ENCODE measurements around the gene TFAP2C. TPM values are rescaled to one million over a fixed set of nuclear protein-coding genes. Genes with fewer than 3 reads are reported as not detected.
"Not testable (repeated sequence)": the region's sequence is repeated elsewhere in the genome, so short reads cannot be mapped to it uniquely, and the experiment has no call there.

TFAP2C gene
- total and polyA plus RNA-seq, 4 donors = under 0.01 TPM; not detected in 3

DNA sequence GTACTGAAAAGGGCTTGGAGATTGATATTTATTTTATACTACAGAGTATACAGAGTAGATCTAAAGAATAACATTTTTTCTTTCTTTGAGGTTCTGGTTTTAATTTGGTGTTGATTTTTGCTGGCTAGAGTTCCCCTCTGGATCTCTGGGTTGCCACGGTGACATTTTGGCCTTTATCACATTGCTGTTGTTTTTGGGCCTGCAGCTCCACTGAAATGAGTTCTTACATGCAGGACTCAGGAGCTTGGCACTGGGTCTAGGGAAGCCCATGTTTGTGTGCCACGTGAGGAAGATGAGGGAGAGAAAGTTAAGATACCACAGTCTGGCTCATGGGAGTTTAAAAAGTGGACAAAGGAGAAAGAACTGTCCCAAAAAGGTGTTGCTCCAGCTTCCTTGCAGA, 7.4 kb upstream of the TFAP2C start:
- DNase-seq (ENCODE audit: low spot score) = no peak
- H3K4me3 ChIP-seq (ENCODE audit: low read depth in 1 of 3, low read length in 3 of 3) = no peak overlapping the region
- TF ChIP-seq, protein P1, sequence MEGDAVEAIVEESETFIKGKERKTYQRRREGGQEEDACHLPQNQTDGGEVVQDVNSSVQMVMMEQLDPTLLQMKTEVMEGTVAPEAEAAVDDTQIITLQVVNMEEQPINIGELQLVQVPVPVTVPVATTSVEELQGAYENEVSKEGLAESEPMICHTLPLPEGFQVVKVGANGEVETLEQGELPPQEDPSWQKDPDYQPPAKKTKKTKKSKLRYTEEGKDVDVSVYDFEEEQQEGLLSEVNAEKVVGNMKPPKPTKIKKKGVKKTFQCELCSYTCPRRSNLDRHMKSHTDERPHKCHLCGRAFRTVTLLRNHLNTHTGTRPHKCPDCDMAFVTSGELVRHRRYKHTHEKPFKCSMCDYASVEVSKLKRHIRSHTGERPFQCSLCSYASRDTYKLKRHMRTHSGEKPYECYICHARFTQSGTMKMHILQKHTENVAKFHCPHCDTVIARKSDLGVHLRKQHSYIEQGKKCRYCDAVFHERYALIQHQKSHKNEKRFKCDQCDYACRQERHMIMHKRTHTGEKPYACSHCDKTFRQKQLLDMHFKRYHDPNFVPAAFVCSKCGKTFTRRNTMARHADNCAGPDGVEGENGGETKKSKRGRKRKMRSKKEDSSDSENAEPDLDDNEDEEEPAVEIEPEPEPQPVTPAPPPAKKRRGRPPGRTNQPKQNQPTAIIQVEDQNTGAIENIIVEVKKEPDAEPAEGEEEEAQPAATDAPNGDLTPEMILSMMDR (IDR thresholded peaks at IDR 0.05; ENCODE audit: low read depth, low read length, missing input control) = no peak
- TF ChIP-seq RAD21 (IDR thresholded peaks at IDR 0.05) (no peak), SP1 (IDR thresholded peaks at IDR 0.05) (no peak), TAF1 (conservative IDR thresholded peaks at IDR 0.05) (no peak), HNF4G (IDR thresholded peaks at IDR 0.05) (no peak), EGR1 (IDR thresholded peaks at IDR 0.05; ENCODE audit: low read depth in 2 of 2) (no peak), RXRA (IDR thresholded peaks at IDR 0.05) (no peak), NR2F2 (IDR thresholded peaks at IDR 0.05) (no peak), FOXA2 (IDR thresholded peaks at IDR 0.05) (no peak), JUND (IDR thresholded peaks at IDR 0.05) (no peak), YY1 (IDR thresholded peaks at IDR 0.05) (no peak), FOXA1 (IDR thresholded peaks at IDR 0.05) (no peak), GABPA (IDR thresholded peaks at IDR 0.05 in 1 of 2, conservative IDR thresholded peaks at IDR 0.05 in 1 of 2) (no peak)
- TF ChIP-seq, protein P2, sequence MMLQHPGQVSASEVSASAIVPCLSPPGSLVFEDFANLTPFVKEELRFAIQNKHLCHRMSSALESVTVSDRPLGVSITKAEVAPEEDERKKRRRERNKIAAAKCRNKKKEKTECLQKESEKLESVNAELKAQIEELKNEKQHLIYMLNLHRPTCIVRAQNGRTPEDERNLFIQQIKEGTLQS (IDR thresholded peaks at IDR 0.05) = no peak
- TF ChIP-seq, protein P3, sequence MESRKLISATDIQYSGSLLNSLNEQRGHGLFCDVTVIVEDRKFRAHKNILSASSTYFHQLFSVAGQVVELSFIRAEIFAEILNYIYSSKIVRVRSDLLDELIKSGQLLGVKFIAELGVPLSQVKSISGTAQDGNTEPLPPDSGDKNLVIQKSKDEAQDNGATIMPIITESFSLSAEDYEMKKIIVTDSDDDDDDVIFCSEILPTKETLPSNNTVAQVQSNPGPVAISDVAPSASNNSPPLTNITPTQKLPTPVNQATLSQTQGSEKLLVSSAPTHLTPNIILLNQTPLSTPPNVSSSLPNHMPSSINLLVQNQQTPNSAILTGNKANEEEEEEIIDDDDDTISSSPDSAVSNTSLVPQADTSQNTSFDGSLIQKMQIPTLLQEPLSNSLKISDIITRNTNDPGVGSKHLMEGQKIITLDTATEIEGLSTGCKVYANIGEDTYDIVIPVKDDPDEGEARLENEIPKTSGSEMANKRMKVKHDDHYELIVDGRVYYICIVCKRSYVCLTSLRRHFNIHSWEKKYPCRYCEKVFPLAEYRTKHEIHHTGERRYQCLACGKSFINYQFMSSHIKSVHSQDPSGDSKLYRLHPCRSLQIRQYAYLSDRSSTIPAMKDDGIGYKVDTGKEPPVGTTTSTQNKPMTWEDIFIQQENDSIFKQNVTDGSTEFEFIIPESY (IDR thresholded peaks at IDR 0.05) = no peak
- TF ChIP-seq, protein P4, sequence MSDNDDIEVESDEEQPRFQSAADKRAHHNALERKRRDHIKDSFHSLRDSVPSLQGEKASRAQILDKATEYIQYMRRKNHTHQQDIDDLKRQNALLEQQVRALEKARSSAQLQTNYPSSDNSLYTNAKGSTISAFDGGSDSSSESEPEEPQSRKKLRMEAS (IDR thresholded peaks at IDR 0.05) = no peak
- no peaks in the 10 kb centered on the region for H3K9me3 ChIP-seq (ENCODE audit: control insufficient read depth in 4 of 4, low read length in 3 of 4)
- H3K4me1 ChIP-seq (ENCODE audit: control insufficient read depth in 4 of 4, insufficient read depth in 4 of 4, low read length in 3 of 4) = no peaks in the 10 kb centered on the region
- no peak overlapping the region for H3K9ac ChIP-seq (ENCODE audit: low read depth in 1 of 2, low read length in 2 of 2)
- no peaks in the 10 kb centered on the region for H3K36me3 ChIP-seq (ENCODE audit: control insufficient read depth in 4 of 4, insufficient read depth in 3 of 4, low read depth in 1 of 4, low read length in 3 of 4)
- peaks cover 3 to 12% (median 3%) of the 10 kb centered on the region in 4 donors for H3K27me3 ChIP-seq (ENCODE audit: control insufficient read depth in 4 of 4, insufficient read depth in 4 of 4, low read length in 3 of 4)
- WGBS = 65% methylated on average over 2 of the region's 2 CpGs
- H3K27ac ChIP-seq (ENCODE audit: low read depth in 1 of 2, low read length in 2 of 2) = no peak overlapping the region

DNA sequence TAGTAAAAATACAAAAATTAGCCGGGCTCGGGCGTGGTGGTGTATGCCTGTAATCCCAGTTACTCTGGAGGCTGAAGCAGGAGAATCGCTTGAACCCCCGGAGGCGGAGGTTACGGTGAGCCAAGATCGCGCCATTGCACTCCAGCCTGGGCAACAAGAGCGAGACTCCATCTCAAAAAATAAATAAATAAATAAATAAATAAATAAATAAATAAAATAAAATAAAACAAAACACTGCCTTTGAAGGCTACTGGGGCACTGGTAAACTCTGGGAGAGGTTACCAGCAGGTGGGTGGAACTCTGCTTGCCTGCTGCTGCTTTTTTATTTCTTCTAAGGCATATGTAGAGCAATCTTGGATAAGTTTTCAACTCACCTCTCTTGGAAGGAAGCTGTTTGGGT, 5.2 kb upstream of the TFAP2C start:
- H3K9me3 ChIP-seq (ENCODE audit: control insufficient read depth in 4 of 4, low read length in 3 of 4); DNase-seq (ENCODE audit: low spot score); H3K9ac ChIP-seq (ENCODE audit: low read depth in 1 of 2, low read length in 2 of 2); H3K36me3 ChIP-seq (ENCODE audit: control insufficient read depth in 4 of 4, insufficient read depth in 3 of 4, low read depth in 1 of 4, low read length in 3 of 4); H3K4me3 ChIP-seq (ENCODE audit: low read depth in 1 of 3, low read length in 3 of 3); H3K27ac ChIP-seq (ENCODE audit: low read depth in 1 of 2, low read length in 2 of 2): not testable (repeated sequence)
- Histone ChIP-seq H3K27me3 (ENCODE audit: control insufficient read depth in 4 of 4, insufficient read depth in 4 of 4, low read length in 3 of 4) (peaks cover 3 to 17% (median 9%) of the 10 kb centered on the region in 4 donors), H3K4me1 (ENCODE audit: control insufficient read depth in 4 of 4, insufficient read depth in 4 of 4, low read length in 3 of 4) (peaks cover 6 to 13% (median 11%) of the 10 kb centered on the region in 4 donors)
- WGBS = 95% methylated on average over 10 of the region's 10 CpGs
